ENCODE measurements around the gene MGST2. TPM values are rescaled to one million over a fixed set of nuclear protein-coding genes. Genes with fewer than 3 reads are reported as not detected.

The MGST2 gene
- total RNA-seq (ENCODE audit: low replicate concordance): 3.6 and 8.0 TPM in 2 replicates

GRCh38 chr4:139665690-139666529, at the start of gene MGST2:
TSS of gene MGST2 (plus strand) at chr4:139665819. CDS start at chr4:139666020, 201 bp downstream.
- DNase-seq (ENCODE audit: low read depth): peak; percentile 78
- peak within 1 kb of the TSS; percentile 67 for H3K4me3 ChIP-seq (ENCODE audit: low read depth, low read length)
- TF ChIP-seq CTCF (IDR thresholded peaks at IDR 0.05; ENCODE audit: insufficient read depth, low read length): no peak

DNA sequence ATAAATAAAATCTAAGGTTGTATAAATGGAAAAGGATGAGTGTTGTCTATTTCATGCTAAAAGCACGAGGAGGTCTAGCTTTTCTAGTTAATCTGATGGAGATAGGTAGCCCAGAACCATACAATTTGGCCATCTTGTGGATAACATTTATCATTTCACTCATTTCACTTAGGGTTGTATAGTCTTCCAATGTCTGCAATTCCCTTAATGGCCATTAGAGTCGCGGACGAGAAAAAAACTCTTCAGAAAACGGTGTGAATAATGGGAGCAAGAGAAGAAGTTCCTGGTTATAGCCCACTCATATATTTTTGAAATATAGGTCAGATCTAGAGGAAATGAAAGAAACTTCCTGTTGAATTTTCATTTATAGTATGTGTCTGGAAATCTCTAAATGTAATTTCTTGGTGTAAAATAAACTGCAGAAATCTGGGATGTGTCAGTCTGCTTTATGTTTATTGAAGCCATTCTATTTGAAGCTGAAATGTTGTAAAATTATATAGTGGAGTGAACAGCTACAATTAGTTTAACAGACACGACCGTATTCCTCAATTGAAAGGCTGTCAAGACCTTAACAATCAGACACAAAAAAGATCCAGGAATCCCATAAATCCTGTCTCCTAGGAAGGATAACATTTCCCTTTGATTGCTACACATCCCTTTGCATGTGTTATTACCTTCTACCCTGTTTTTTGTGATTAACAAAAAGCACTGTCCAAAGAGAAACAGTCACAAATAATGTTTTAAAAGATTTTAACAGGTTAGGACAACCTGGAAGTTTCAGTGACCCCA, 47.7 kb upstream of the MGST2 start:
- no peak overlapping the region for H3K4me3 ChIP-seq (ENCODE audit: low read depth, low read length)
- peak; percentile 60 for TF ChIP-seq CTCF (IDR thresholded peaks at IDR 0.05; ENCODE audit: insufficient read depth, low read length)
- peak; percentile 33 for DNase-seq (ENCODE audit: low read depth)

DNA sequence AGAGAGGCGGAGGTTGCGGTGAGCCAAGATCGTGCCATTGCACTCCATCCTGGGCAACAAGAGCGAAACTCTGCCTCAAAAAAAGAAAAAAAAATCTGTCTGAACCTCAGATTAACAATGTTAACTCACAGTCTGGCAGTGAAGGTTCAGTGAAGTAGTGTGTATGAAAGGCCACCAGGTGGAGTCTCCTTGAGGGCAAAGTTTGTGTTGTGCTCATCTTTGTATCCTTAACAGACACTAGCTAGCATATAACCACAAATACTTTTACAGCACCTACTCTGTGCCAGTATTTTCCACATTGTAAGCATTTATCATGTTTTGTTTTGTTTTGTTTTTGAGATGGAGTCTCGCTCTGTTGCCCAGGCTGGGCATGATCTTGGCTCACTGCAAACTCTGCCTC, 46.0 kb upstream of the MGST2 start:
- DNase-seq (ENCODE audit: low read depth): peak; percentile 38
- no peak overlapping the region for H3K4me3 ChIP-seq (ENCODE audit: low read depth, low read length)
- TF ChIP-seq CTCF (IDR thresholded peaks at IDR 0.05; ENCODE audit: insufficient read depth, low read length): peak; percentile 63

DNA sequence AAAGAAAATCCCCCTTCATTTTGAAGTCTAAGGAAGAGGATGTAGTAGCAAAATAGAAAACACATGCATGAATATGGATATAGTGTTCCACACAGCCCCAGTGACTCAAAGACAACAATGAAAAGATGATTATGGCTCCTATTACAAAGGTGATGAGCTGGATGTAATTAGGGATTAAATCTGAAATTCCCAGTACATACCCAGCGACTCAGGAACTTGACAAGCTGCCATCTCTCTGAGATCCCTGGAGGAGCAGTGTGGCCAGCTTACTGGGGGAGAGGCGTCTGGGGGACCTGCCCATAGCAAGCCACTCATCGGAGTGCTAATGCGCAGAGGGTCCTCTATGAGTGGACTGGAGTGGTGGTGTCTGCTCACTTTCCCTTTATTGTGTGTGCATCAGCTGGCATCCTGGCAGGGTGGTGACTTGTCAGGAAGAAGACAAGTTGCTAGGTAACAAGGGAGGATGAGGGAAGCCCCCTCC, 42.7 kb upstream of the MGST2 start:
- no peak for DNase-seq (ENCODE audit: low read depth)
- TF ChIP-seq CTCF (IDR thresholded peaks at IDR 0.05; ENCODE audit: insufficient read depth, low read length): no peak
- H3K4me3 ChIP-seq (ENCODE audit: low read depth, low read length): no peak overlapping the region

DNA sequence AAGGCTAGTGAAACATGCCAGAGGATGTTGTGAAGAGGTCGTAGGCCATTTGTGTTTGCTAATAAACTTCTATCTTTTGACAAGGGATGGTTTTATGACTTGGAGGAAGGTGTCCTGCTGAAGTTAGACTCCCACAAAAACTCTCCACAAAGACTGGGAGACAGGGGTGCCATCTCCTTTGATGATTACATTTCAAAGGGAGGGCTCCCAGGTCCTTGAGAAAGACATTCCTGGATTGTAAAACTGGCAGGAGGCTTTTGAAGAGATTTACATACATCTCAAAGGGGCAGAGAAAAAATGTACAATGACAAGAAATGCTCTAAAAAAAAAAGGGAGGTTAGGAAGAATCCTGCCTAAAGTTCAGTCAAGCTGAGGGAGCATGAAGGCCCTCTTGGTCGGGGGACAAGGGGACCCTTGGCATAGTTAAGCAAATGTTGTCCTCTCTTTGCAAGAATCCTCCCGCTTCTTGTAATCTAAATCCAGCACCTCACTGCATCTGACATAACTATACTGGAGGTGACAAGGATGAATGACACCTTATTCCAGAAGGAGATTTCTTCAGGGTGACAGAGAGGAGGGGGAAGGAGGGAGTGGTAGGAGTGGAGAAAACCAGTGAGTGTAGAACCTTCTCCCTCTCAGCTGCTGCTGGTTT, 41.1 kb upstream of the MGST2 start:
- no peak for TF ChIP-seq CTCF (IDR thresholded peaks at IDR 0.05; ENCODE audit: insufficient read depth, low read length)
- H3K4me3 ChIP-seq (ENCODE audit: low read depth, low read length): no peak overlapping the region
- no peak for DNase-seq (ENCODE audit: low read depth)

DNA sequence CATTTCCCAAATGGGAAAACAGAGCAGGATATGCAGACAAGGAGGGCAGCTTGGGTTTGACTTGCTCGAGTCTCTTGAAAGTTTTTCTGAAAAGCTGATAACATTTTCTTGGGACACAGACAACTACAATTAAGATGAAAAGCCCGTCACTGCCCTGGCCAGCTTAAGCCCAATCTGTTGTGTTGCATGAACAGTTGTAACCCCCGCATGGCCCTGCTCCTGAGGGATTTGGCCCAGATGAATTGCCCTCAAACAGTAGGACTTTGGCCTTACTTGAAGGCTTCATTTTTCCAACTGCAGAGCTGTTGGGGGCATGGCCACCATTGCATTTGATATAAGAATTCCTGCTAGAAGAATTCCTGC, 40.5 kb upstream of the MGST2 start:
- DNase-seq (ENCODE audit: low read depth): no peak
- no peak overlapping the region for H3K4me3 ChIP-seq (ENCODE audit: low read depth, low read length)
- TF ChIP-seq CTCF (IDR thresholded peaks at IDR 0.05; ENCODE audit: insufficient read depth, low read length): no peak
